Activated T-helper 17 cell treated with anti-CD3 and anti-CD28 coated beads, Interleukin-2, amount 50 U/mL, for 72 hours (primary cell): Measurements from ENCODE around the gene HMGA1. TPM values are rescaled to one million over a fixed set of nuclear protein-coding genes. Genes with fewer than 3 reads are reported as not detected.
"Not testable (repeated sequence)": the region's sequence is repeated elsewhere in the genome, so short reads cannot be mapped to it uniquely, and the experiment has no call there.

Source experiments
- ATAC-seq: fragments of 150-1000 bp; cut with Tn5 transposase; replicated peaks from 2 replicates; pipeline ENCODE4 v1.10.0; 2021; ENCODE audit warnings: mild to moderate bottlenecking, moderate library complexity
- H3K27ac Mint-ChIP-seq: one replicate; pipeline ENCODE4 v1.8.0; 2022; ENCODE audit warnings: mixed read lengths
- H3K27me3 Mint-ChIP-seq: one replicate; pipeline ENCODE4 v1.8.0; 2022; ENCODE audit warnings: mixed read lengths
- H3K36me3 Mint-ChIP-seq: one replicate; pipeline ENCODE4 v1.8.0; 2022; ENCODE audit warnings: low read depth, mild to moderate bottlenecking, mixed read lengths
- H3K4me1 Mint-ChIP-seq: one replicate; pipeline ENCODE4 v1.8.0; 2022; ENCODE audit warnings: mixed read lengths
- H3K4me3 Mint-ChIP-seq: one replicate; pipeline ENCODE4 v1.8.0; 2022; ENCODE audit warnings: mild to moderate bottlenecking, mixed read lengths
- H3K9me3 Mint-ChIP-seq: one replicate; pipeline ENCODE4 v1.8.0; 2022; ENCODE audit warnings: mixed read lengths
- total RNA-seq, 2 donors: library from RNA; stranded (reverse); gene quantifications; one replicate each; pipeline ENCODE4 v1.2.3, GENCODE V29; 2022

The HMGA1 gene
- total RNA-seq, 2 donors from 2014 or later = 203 to 389 TPM

GRCh38 chr6:34241351-34242215, 4.9 kb downstream of the HMGA1 start:
- H3K27ac Mint-ChIP-seq = peak overlapping the region; percentile 86
- no peak for ATAC-seq
- peaks cover 86% of the 10 kb centered on the region for H3K36me3 Mint-ChIP-seq
- peaks cover 46% of the 10 kb centered on the region for H3K4me1 Mint-ChIP-seq
- no peaks in the 10 kb centered on the region for H3K27me3 Mint-ChIP-seq
- H3K4me3 Mint-ChIP-seq = peak overlapping the region; percentile 56
- no peaks in the 10 kb centered on the region for H3K9me3 Mint-ChIP-seq

- H3K4me3 Mint-ChIP-seq = peak overlapping the region; percentile 56
- H3K9me3 Mint-ChIP-seq = no peaks in the 10 kb centered on the region
- no peaks in the 10 kb centered on the region for H3K27me3 Mint-ChIP-seq
- peaks cover 53% of the 10 kb centered on the region for H3K4me1 Mint-ChIP-seq
- peak; percentile 8 for ATAC-seq
- peaks cover 92% of the 10 kb centered on the region for H3K36me3 Mint-ChIP-seq
- H3K27ac Mint-ChIP-seq = peak overlapping the region; percentile 86
Observed at GRCh38 chr6:34242252-34243130, 5.8 kb downstream of the HMGA1 start.

- H3K27me3 Mint-ChIP-seq = no peaks in the 10 kb centered on the region
- H3K4me1 Mint-ChIP-seq = peaks cover 58% of the 10 kb centered on the region
- ATAC-seq = no peak
Observed at GRCh38 chr6:34243131-34243771, 6.6 kb downstream of the HMGA1 start.

GRCh38 chr6:34243901-34244884, 7.5 kb downstream of the HMGA1 start:
- Mint-ChIP-seq H3K36me3 (peaks cover 78% of the 10 kb centered on the region), H3K27me3 (no peaks in the 10 kb centered on the region), H3K4me3 (peak overlapping the region; percentile 56), H3K4me1 (peaks cover 55% of the 10 kb centered on the region), H3K27ac (peak overlapping the region; percentile 86), H3K9me3 (no peaks in the 10 kb centered on the region)
- peak; percentile 46 for ATAC-seq

More at GRCh38 chr6:34243131-34243771, 6.6 kb downstream of the HMGA1 start:
- Mint-ChIP-seq H3K36me3 (peaks cover 88% of the 10 kb centered on the region), H3K27ac (peak overlapping the region; percentile 86), H3K9me3 (no peaks in the 10 kb centered on the region), H3K4me3 (peak overlapping the region; percentile 56)

- H3K27me3 Mint-ChIP-seq, H3K9me3 Mint-ChIP-seq, ATAC-seq: not testable (repeated sequence)
- Mint-ChIP-seq H3K27ac (peak overlapping the region; percentile 70), H3K4me1 (peaks cover 48% of the 10 kb centered on the region), H3K4me3 (peak overlapping the region; percentile 33), H3K36me3 (peaks cover 68% of the 10 kb centered on the region)
Observed at GRCh38 chr6:34245032-34245760, 8.5 kb downstream of the HMGA1 start.

- H3K27ac Mint-ChIP-seq = peak overlapping the region; percentile 70
- peaks cover 46% of the 10 kb centered on the region for H3K4me1 Mint-ChIP-seq
- not testable (repeated sequence) for ATAC-seq, H3K27me3 Mint-ChIP-seq, H3K9me3 Mint-ChIP-seq
- peak overlapping the region; percentile 33 for H3K4me3 Mint-ChIP-seq
- peaks cover 63% of the 10 kb centered on the region for H3K36me3 Mint-ChIP-seq
Observed at GRCh38 chr6:34245761-34246140, 9.1 kb downstream of the HMGA1 start.

GRCh38 chr6:34246249-34246562, 9.5 kb downstream of the HMGA1 start:
- Mint-ChIP-seq H3K4me1 (peaks cover 46% of the 10 kb centered on the region), H3K36me3 (peaks cover 58% of the 10 kb centered on the region), H3K9me3 (no peaks in the 10 kb centered on the region), H3K27ac (peak overlapping the region; percentile 70), H3K27me3 (no peaks in the 10 kb centered on the region), H3K4me3 (peak overlapping the region; percentile 33)
- ATAC-seq = no peak

GRCh38 chr6:34246563-34247391, 10.1 kb downstream of the HMGA1 start:
- H3K36me3 Mint-ChIP-seq = peaks cover 52% of the 10 kb centered on the region
- H3K27ac Mint-ChIP-seq = peak overlapping the region; percentile 74
- H3K9me3 Mint-ChIP-seq = no peaks in the 10 kb centered on the region
- H3K4me1 Mint-ChIP-seq = peaks cover 43% of the 10 kb centered on the region
- peak overlapping the region; percentile 92 for H3K4me3 Mint-ChIP-seq
- no peaks in the 10 kb centered on the region for H3K27me3 Mint-ChIP-seq
- no peak for ATAC-seq

- peaks cover 34% of the 10 kb centered on the region for H3K4me1 Mint-ChIP-seq
- peaks cover 44% of the 10 kb centered on the region for H3K36me3 Mint-ChIP-seq
- no peak for ATAC-seq
- H3K9me3 Mint-ChIP-seq = no peaks in the 10 kb centered on the region
- no peaks in the 10 kb centered on the region for H3K27me3 Mint-ChIP-seq
- H3K4me3 Mint-ChIP-seq = peak overlapping the region; percentile 92
- peak overlapping the region; percentile 86 for H3K27ac Mint-ChIP-seq
Observed at GRCh38 chr6:34247481-34248197, 11.0 kb downstream of the HMGA1 start.

- H3K9me3 Mint-ChIP-seq = no peaks in the 10 kb centered on the region
- H3K27ac Mint-ChIP-seq = peak overlapping the region; percentile 86
- peak; percentile 22 for ATAC-seq
- H3K4me3 Mint-ChIP-seq = peak overlapping the region; percentile 92
- no peaks in the 10 kb centered on the region for H3K27me3 Mint-ChIP-seq
- H3K4me1 Mint-ChIP-seq = peaks cover 29% of the 10 kb centered on the region
- peaks cover 38% of the 10 kb centered on the region for H3K36me3 Mint-ChIP-seq
Observed at GRCh38 chr6:34248198-34248726, 11.6 kb downstream of the HMGA1 start.

GRCh38 chr6:34248727-34249468, 12.2 kb downstream of the HMGA1 start, which contains the start of gene SMIM29:
Gene SMIM29, minus strand, starts transcription at chr6:34249006. Its CDS starts 1,215 bp downstream, at chr6:34247791.
- no peaks in the 10 kb centered on the region for H3K9me3 Mint-ChIP-seq
- peak; percentile 85 for ATAC-seq
- peak within 1 kb of the TSS; percentile 92 for H3K4me3 Mint-ChIP-seq
- peak within 1 kb of the TSS; percentile 89 for H3K27ac Mint-ChIP-seq
- no peaks in the 10 kb centered on the region for H3K27me3 Mint-ChIP-seq
- peaks cover 31% of the 10 kb centered on the region for H3K36me3 Mint-ChIP-seq
- peaks cover 29% of the 10 kb centered on the region for H3K4me1 Mint-ChIP-seq
